ENCODE results near the gene HTT.

GRCh38 chr4:3196670-3197359, 122.3 kb downstream of the HTT start:
- TF ChIP-seq ATF3 (IDR thresholded peaks at IDR 0.05; ENCODE audit: borderline replicate concordance, extremely low read depth, low read depth, low read length) (no peak), GATAD2B (conservative IDR thresholded peaks at IDR 0.05; ENCODE audit: low read depth) (no peak), HDAC2 (IDR thresholded peaks at IDR 0.05) (no peak), RAD51 (IDR thresholded peaks at IDR 0.05) (no peak)

Measured in GM12878 (cell line).